SU-DHL-6 (cell line): ENCODE results near the gene OR5D18.
"Not testable (repeated sequence)": the region's sequence is repeated elsewhere in the genome, so short reads cannot be mapped to it uniquely, and the experiment has no call there.

Experiments used
- H2AFZ ChIP-seq: fragments of 200-600 bp; sonication (generic); 2 replicates; pipeline ENCODE4 v1.6.1; 2014; ENCODE audit warnings: low read depth, mild to moderate bottlenecking, moderate library complexity, mixed read lengths, antibody characterized with exemption, low read length; ENCODE audit not compliant: severe bottlenecking
- H3F3A ChIP-seq: fragments of 200-600 bp; shearing (Covaris generic); 2 replicates; pipeline ENCODE4 v1.6.0; 2016; ENCODE audit warnings: antibody characterized with exemption, mild to moderate bottlenecking; ENCODE audit not compliant: insufficient read depth
- H3K27ac ChIP-seq: fragments of 200-600 bp; sonication (generic); 2 replicates; pipeline ENCODE4 v1.5.1; 2016; ENCODE audit warnings: low read depth, mild to moderate bottlenecking, low read length, moderate library complexity, mixed read lengths
- H3K27me3 ChIP-seq: fragments of 200-600 bp; sonication (generic), shearing (Covaris generic); 2 replicates; pipeline ENCODE4 v1.6.0; 2014; ENCODE audit warnings: mild to moderate bottlenecking, low read length
- H3K36me3 ChIP-seq: fragments of 200-600 bp; sonication (generic); 2 replicates; pipeline ENCODE4 v1.6.1; 2014; ENCODE audit warnings: mild to moderate bottlenecking, low read length, mixed read lengths
- H3K4me2 ChIP-seq: fragments of 300-600, 200-600 bp; shearing (Covaris generic), sonication (generic); 2 replicates; pipeline ENCODE4 v1.6.0; 2014; ENCODE audit warnings: low read length, low read depth, mild to moderate bottlenecking; ENCODE audit not compliant: poor library complexity, severe bottlenecking
- H3K4me3 ChIP-seq: fragments of 200-600 bp; sonication (generic); 2 replicates; pipeline ENCODE4 v1.5.1; 2014; ENCODE audit warnings: antibody characterized with exemption, low read length, mild to moderate bottlenecking, mixed read lengths; ENCODE audit not compliant: insufficient read depth, poor library complexity, severe bottlenecking
- H3K79me2 ChIP-seq: fragments of 200-600 bp; sonication (generic); 2 replicates; pipeline ENCODE4 v1.6.1; 2014; ENCODE audit warnings: mild to moderate bottlenecking, low read length, moderate library complexity; ENCODE audit not compliant: insufficient read depth
- H3K9ac ChIP-seq: fragments of 200-600 bp; sonication (generic); 2 replicates; pipeline ENCODE4 v1.7.0; 2014; ENCODE audit warnings: mild to moderate bottlenecking, low read length
- H3K9me2 ChIP-seq: fragments of 200-600 bp; sonication (generic); replicated peaks from 2 replicates; pipeline ENCODE4 v1.6.1; 2014; ENCODE audit warnings: low read length; ENCODE audit not compliant: insufficient read depth
- H3K9me3 ChIP-seq: fragments of 200-600 bp; sonication (generic); 2 replicates; pipeline ENCODE4 v1.6.1; 2014; ENCODE audit warnings: low read length, mixed read lengths; ENCODE audit not compliant: insufficient read depth
- H4K20me1 ChIP-seq: fragments of 200-600 bp; sonication (generic); 2 replicates; pipeline ENCODE4 v1.6.1; 2014; ENCODE audit warnings: low read depth, mild to moderate bottlenecking, antibody characterized with exemption, low read length, moderate library complexity, mixed read lengths
- EZH2phosphoT487 ChIP-seq: fragments of 200-600 bp; sonication (generic), shearing (Covaris generic); conservative IDR thresholded peaks from 2 replicates; pipeline ENCODE4 v1.6.1; 2018; ENCODE audit warnings: mild to moderate bottlenecking, antibody characterized with exemption, low read length, moderate library complexity, mixed read lengths
- TF ChIP-seq, protein P1 (sequence below): fragments of 200-600 bp; sonication (generic); IDR thresholded peaks from one replicate; pipeline ENCODE4 v1.5.1; 2017; ENCODE audit warnings: antibody characterized with exemption, mild to moderate bottlenecking, low read length, moderate library complexity; ENCODE audit not compliant: insufficient read depth, poor library complexity, severe bottlenecking

The OR5D18 gene

DNA sequence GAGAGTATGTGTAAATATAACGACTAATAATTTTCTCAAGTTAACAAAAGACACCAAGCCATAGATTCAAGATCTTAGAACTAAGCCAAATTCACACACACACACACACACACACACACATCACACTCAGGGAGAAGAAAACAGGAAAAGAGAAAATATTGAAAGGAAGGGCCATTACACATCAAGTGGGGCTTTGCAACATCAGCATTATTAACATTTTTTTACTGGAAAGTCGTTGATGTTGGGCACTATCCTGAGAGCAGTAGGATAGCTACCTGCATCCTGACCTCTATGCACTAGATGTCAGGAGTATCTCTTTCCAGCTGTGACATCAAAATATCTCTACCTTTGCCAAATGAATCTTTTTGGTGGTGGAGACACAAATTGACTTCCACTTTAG is 28.0 kb downstream of the OR5D18 start:
- Histone ChIP-seq H3K27ac (no peak overlapping the region), H4K20me1 (no peaks in the 10 kb centered on the region), H3K79me2 (no peaks in the 10 kb centered on the region), H3K9me3 (no peaks in the 10 kb centered on the region), H3K4me3 (no peak overlapping the region), H3K27me3 (no peaks in the 10 kb centered on the region), H3K4me2 (no peak overlapping the region), H3K9me2 (no peaks in the 10 kb centered on the region), H3K36me3 (no peaks in the 10 kb centered on the region), H3F3A (no peaks in the 10 kb centered on the region), H2AFZ (no peak overlapping the region), H3K9ac (no peak overlapping the region)
- TF ChIP-seq, protein P1, sequence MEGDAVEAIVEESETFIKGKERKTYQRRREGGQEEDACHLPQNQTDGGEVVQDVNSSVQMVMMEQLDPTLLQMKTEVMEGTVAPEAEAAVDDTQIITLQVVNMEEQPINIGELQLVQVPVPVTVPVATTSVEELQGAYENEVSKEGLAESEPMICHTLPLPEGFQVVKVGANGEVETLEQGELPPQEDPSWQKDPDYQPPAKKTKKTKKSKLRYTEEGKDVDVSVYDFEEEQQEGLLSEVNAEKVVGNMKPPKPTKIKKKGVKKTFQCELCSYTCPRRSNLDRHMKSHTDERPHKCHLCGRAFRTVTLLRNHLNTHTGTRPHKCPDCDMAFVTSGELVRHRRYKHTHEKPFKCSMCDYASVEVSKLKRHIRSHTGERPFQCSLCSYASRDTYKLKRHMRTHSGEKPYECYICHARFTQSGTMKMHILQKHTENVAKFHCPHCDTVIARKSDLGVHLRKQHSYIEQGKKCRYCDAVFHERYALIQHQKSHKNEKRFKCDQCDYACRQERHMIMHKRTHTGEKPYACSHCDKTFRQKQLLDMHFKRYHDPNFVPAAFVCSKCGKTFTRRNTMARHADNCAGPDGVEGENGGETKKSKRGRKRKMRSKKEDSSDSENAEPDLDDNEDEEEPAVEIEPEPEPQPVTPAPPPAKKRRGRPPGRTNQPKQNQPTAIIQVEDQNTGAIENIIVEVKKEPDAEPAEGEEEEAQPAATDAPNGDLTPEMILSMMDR: no peak
- TF ChIP-seq EZH2phosphoT487: no peak

- H3K4me2 ChIP-seq: no peak overlapping the region
- H3K9me3 ChIP-seq: no peaks in the 10 kb centered on the region
- H3K4me3 ChIP-seq: no peak overlapping the region
- no peaks in the 10 kb centered on the region for H3K9me2 ChIP-seq
- no peaks in the 10 kb centered on the region for H3K79me2 ChIP-seq
- no peaks in the 10 kb centered on the region for H3K36me3 ChIP-seq
- no peaks in the 10 kb centered on the region for H3F3A ChIP-seq
- no peaks in the 10 kb centered on the region for H4K20me1 ChIP-seq
- no peak overlapping the region for H3K27ac ChIP-seq
- no peak overlapping the region for H2AFZ ChIP-seq
- TF ChIP-seq, protein P1: no peak
- TF ChIP-seq EZH2phosphoT487: no peak
- no peak overlapping the region for H3K9ac ChIP-seq
- no peaks in the 10 kb centered on the region for H3K27me3 ChIP-seq
Observed at GRCh38 chr11:55849037-55849436, 29.6 kb downstream of the OR5D18 start.

GRCh38 chr11:55852141-55852540 is 32.7 kb downstream of the OR5D18 start:
- Histone ChIP-seq H3K36me3 (no peaks in the 10 kb centered on the region), H3K27me3 (no peaks in the 10 kb centered on the region), H3K79me2 (no peaks in the 10 kb centered on the region), H3K4me3 (no peak overlapping the region), H3K4me2 (no peak overlapping the region), H4K20me1 (no peaks in the 10 kb centered on the region), H3K9me3 (no peaks in the 10 kb centered on the region), H3K9me2 (no peaks in the 10 kb centered on the region), H3K9ac (no peak overlapping the region), H3F3A (no peaks in the 10 kb centered on the region), H2AFZ (no peak overlapping the region), H3K27ac (no peak overlapping the region)
- TF ChIP-seq EZH2phosphoT487: no peak
- TF ChIP-seq, protein P1: no peak

DNA sequence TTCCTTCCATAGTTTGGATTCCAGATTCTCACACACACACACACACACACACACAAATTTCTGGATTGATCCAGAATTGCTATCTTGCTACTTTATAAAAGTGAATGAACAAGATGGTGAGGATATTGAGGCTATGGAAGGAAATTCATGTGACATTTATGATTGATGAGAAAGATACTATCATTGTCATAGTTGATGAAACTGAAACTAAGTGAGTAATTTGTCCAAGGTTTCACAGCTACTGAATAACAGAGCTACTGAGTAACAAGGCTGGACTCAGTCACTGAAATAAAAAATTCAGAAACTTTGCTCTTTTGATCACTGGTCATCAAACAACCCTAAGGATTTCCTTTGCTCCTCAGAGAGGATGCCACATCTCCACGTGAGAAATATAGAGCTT is 35.3 kb downstream of the OR5D18 start:
- no peaks in the 10 kb centered on the region for H3K79me2 ChIP-seq
- no peaks in the 10 kb centered on the region for H3K27me3 ChIP-seq
- no peaks in the 10 kb centered on the region for H4K20me1 ChIP-seq
- H3K4me2 ChIP-seq: no peak overlapping the region
- H3F3A ChIP-seq: no peaks in the 10 kb centered on the region
- H3K4me3 ChIP-seq: no peak overlapping the region
- no peak overlapping the region for H2AFZ ChIP-seq
- no peaks in the 10 kb centered on the region for H3K9me3 ChIP-seq
- no peak overlapping the region for H3K9ac ChIP-seq
- H3K27ac ChIP-seq: no peak overlapping the region
- no peaks in the 10 kb centered on the region for H3K9me2 ChIP-seq
- H3K36me3 ChIP-seq: no peaks in the 10 kb centered on the region
- TF ChIP-seq EZH2phosphoT487: no peak
- TF ChIP-seq, protein P1: no peak

DNA sequence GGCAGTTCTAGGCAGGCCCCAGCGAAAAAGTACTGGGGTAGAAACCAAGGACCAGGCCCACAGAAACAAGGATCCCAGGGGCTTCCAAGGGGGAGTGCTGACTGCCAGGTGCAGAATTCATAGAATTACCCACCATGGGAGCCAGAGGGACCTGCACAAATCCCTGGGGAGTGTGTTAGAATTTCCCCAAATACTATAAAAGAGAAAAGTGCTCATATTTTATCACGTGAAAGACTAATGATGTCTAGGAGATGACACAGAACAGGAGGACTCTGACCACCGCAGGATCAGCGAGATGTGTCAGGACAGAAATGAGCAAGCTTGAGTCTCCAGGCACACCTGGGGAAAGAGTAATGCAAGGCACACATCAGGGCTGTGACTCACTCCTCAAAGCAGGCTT is 47.9 kb downstream of the OR5D18 start:
- H3K27ac ChIP-seq, H2AFZ ChIP-seq, H4K20me1 ChIP-seq, H3F3A ChIP-seq, H3K79me2 ChIP-seq, H3K9ac ChIP-seq, H3K36me3 ChIP-seq, H3K4me3 ChIP-seq, H3K4me2 ChIP-seq, H3K27me3 ChIP-seq, H3K9me2 ChIP-seq, H3K9me3 ChIP-seq: not testable (repeated sequence)
